ENCODE data around the gene CCDC177.

GRCh38 chr14:69532561-69533340, 41.9 kb downstream of the CCDC177 start:
- TF ChIP-seq CTCF (conservative IDR thresholded peaks at IDR 0.05; ENCODE audit: low read depth, low read length) (no peak), EZH2 (IDR thresholded peaks at IDR 0.05; ENCODE audit: borderline replicate concordance, low read depth, low read length, poor library complexity, severe bottlenecking) (no peak)
